ENCODE data around the gene ITIH5.

The ITIH5 gene

GRCh38 chr10:7561216-7561893 lies 105.4 kb downstream of the ITIH5 start:
- H2BK5ac ChIP-seq (ENCODE audit: low read length) = no peak overlapping the region
- no peaks in the 10 kb centered on the region for H3K79me1 ChIP-seq (ENCODE audit: low read depth, low read length)
- H3K27ac ChIP-seq (replicated peaks; ENCODE audit: low read length) = no peak overlapping the region
- no peak for DNase-seq (ENCODE audit: low spot score)
- WGBS, 2 donors (ENCODE audit: extremely low coverage in 2 of 2, insufficient read length in 2 of 2, insufficient replicate concordance in 1 of 2) = no CpG with 5 or more reads among the region's 19 CpGs
- no peak overlapping the region for H2BK12ac ChIP-seq (ENCODE audit: low read length)
- peak overlapping the region; percentile 22 for H2AFZ ChIP-seq (ENCODE audit: low read length)
- H3K14ac ChIP-seq (ENCODE audit: low read length) = no peak overlapping the region
- no peak overlapping the region for H3K4me3 ChIP-seq (ENCODE audit: low read length in 2 of 2)
- no peak overlapping the region for H3K9ac ChIP-seq (ENCODE audit: low read depth, low read length, poor library complexity)
- H3K36me3 ChIP-seq (replicated peaks in 1 of 2; ENCODE audit: control insufficient read depth in 2 of 2, insufficient read depth in 2 of 2, low read length in 2 of 2) = no peaks in the 10 kb centered on the region
- no peak overlapping the region for H3K4ac ChIP-seq (ENCODE audit: low read length)
- H3K4me1 ChIP-seq (ENCODE audit: control insufficient read depth in 2 of 2, insufficient read depth in 1 of 2, low read depth in 1 of 2, low read length in 2 of 2) = peaks cover 0 to 6% of the 10 kb centered on the region in 2 donors
- H4K91ac ChIP-seq (ENCODE audit: low read depth, low read length, poor library complexity) = no peak overlapping the region
- H3K18ac ChIP-seq (ENCODE audit: low read length) = peak overlapping the region; percentile 68
- no peak overlapping the region for H2AK5ac ChIP-seq (ENCODE audit: low read depth, low read length)
- no peak overlapping the region for H2BK15ac ChIP-seq (ENCODE audit: low read length)
- no peaks in the 10 kb centered on the region for H3K27me3 ChIP-seq (ENCODE audit: control insufficient read depth in 3 of 3, insufficient read depth in 3 of 3, low read depth in 1 of 3, low read length in 3 of 3)
- no peak overlapping the region for H4K8ac ChIP-seq (ENCODE audit: low read depth, low read length)
- no peak overlapping the region for H3K23ac ChIP-seq (ENCODE audit: low read depth, low read length, poor library complexity)
- no peak overlapping the region for H3K4me2 ChIP-seq (ENCODE audit: insufficient read depth, low read length, poor library complexity, severe bottlenecking)
- H2BK120ac ChIP-seq (ENCODE audit: low read depth, low read length) = no peak overlapping the region
- H3K9me3 ChIP-seq (replicated peaks in 1 of 2; ENCODE audit: control insufficient read depth in 2 of 2, insufficient read depth in 1 of 2, low read depth in 1 of 2, low read length in 2 of 2) = no peaks in the 10 kb centered on the region

GRCh38 chr10:7560519-7560918 lies 106.2 kb downstream of the ITIH5 start:
- no CpG with 5 or more reads among the region's 4 CpGs for WGBS, 2 donors (ENCODE audit: extremely low coverage in 2 of 2, insufficient read length in 2 of 2, insufficient replicate concordance in 1 of 2)
- H3K4me3 ChIP-seq (ENCODE audit: low read length in 2 of 2) = no peak overlapping the region
- H2BK120ac ChIP-seq (ENCODE audit: low read depth, low read length) = no peak overlapping the region
- H4K91ac ChIP-seq (ENCODE audit: low read depth, low read length, poor library complexity) = no peak overlapping the region
- no peak overlapping the region for H3K18ac ChIP-seq (ENCODE audit: low read length)
- H2BK12ac ChIP-seq (ENCODE audit: low read length) = no peak overlapping the region
- no peak overlapping the region for H3K23ac ChIP-seq (ENCODE audit: low read depth, low read length, poor library complexity)
- no peak overlapping the region for H3K4me2 ChIP-seq (ENCODE audit: insufficient read depth, low read length, poor library complexity, severe bottlenecking)
- no peaks in the 10 kb centered on the region for H3K36me3 ChIP-seq (replicated peaks in 1 of 2; ENCODE audit: control insufficient read depth in 2 of 2, insufficient read depth in 2 of 2, low read length in 2 of 2)
- H3K4me1 ChIP-seq (ENCODE audit: control insufficient read depth in 2 of 2, insufficient read depth in 1 of 2, low read depth in 1 of 2, low read length in 2 of 2) = peaks cover 0 to 6% of the 10 kb centered on the region in 2 donors
- DNase-seq (ENCODE audit: low spot score) = no peak
- no peak overlapping the region for H4K8ac ChIP-seq (ENCODE audit: low read depth, low read length)
- H3K9ac ChIP-seq (ENCODE audit: low read depth, low read length, poor library complexity) = no peak overlapping the region
- no peak overlapping the region for H2AK5ac ChIP-seq (ENCODE audit: low read depth, low read length)
- no peak overlapping the region for H2BK5ac ChIP-seq (ENCODE audit: low read length)
- no peaks in the 10 kb centered on the region for H3K9me3 ChIP-seq (replicated peaks in 1 of 2; ENCODE audit: control insufficient read depth in 2 of 2, insufficient read depth in 1 of 2, low read depth in 1 of 2, low read length in 2 of 2)
- H3K27ac ChIP-seq (replicated peaks; ENCODE audit: low read length) = no peak overlapping the region
- no peak overlapping the region for H2BK15ac ChIP-seq (ENCODE audit: low read length)
- H3K79me1 ChIP-seq (ENCODE audit: low read depth, low read length) = no peaks in the 10 kb centered on the region
- no peak overlapping the region for H3K4ac ChIP-seq (ENCODE audit: low read length)
- H3K14ac ChIP-seq (ENCODE audit: low read length) = no peak overlapping the region
- no peaks in the 10 kb centered on the region for H3K27me3 ChIP-seq (ENCODE audit: control insufficient read depth in 3 of 3, insufficient read depth in 3 of 3, low read depth in 1 of 3, low read length in 3 of 3)
- no peak overlapping the region for H2AFZ ChIP-seq (ENCODE audit: low read length)

- Histone ChIP-seq H3K14ac (ENCODE audit: low read length) (no peak overlapping the region), H3K36me3 (replicated peaks in 1 of 2; ENCODE audit: control insufficient read depth in 2 of 2, insufficient read depth in 2 of 2, low read length in 2 of 2) (no peaks in the 10 kb centered on the region), H3K4ac (ENCODE audit: low read length) (no peak overlapping the region), H3K4me1 (ENCODE audit: control insufficient read depth in 2 of 2, insufficient read depth in 1 of 2, low read depth in 1 of 2, low read length in 2 of 2) (peaks cover 0 to 6% of the 10 kb centered on the region in 2 donors), H3K9ac (ENCODE audit: low read depth, low read length, poor library complexity) (no peak overlapping the region), H2BK120ac (ENCODE audit: low read depth, low read length) (no peak overlapping the region), H3K27ac (replicated peaks; ENCODE audit: low read length) (no peak overlapping the region), H2BK5ac (ENCODE audit: low read length) (no peak overlapping the region), H2BK15ac (ENCODE audit: low read length) (no peak overlapping the region), H2AK5ac (ENCODE audit: low read depth, low read length) (no peak overlapping the region), H2AFZ (ENCODE audit: low read length) (no peak overlapping the region), H3K9me3 (replicated peaks in 1 of 2; ENCODE audit: control insufficient read depth in 2 of 2, insufficient read depth in 1 of 2, low read depth in 1 of 2, low read length in 2 of 2) (no peaks in the 10 kb centered on the region), H3K23ac (ENCODE audit: low read depth, low read length, poor library complexity) (no peak overlapping the region), H3K18ac (ENCODE audit: low read length) (no peak overlapping the region), H4K91ac (ENCODE audit: low read depth, low read length, poor library complexity) (no peak overlapping the region), H3K79me1 (ENCODE audit: low read depth, low read length) (no peaks in the 10 kb centered on the region), H3K4me2 (ENCODE audit: insufficient read depth, low read length, poor library complexity, severe bottlenecking) (no peak overlapping the region), H3K4me3 (ENCODE audit: low read length in 2 of 2) (no peak overlapping the region), H2BK12ac (ENCODE audit: low read length) (no peak overlapping the region), H4K8ac (ENCODE audit: low read depth, low read length) (no peak overlapping the region), H3K27me3 (ENCODE audit: control insufficient read depth in 3 of 3, insufficient read depth in 3 of 3, low read depth in 1 of 3, low read length in 3 of 3) (no peaks in the 10 kb centered on the region)
- no peak for DNase-seq (ENCODE audit: low spot score)
- WGBS, 2 donors (ENCODE audit: extremely low coverage in 2 of 2, insufficient read length in 2 of 2, insufficient replicate concordance in 1 of 2) = no CpG with 5 or more reads among the region's 3 CpGs
Measured at GRCh38 chr10:7559386-7559785, 107.4 kb downstream of the ITIH5 start.

- Histone ChIP-seq H3K79me1 (ENCODE audit: low read depth, low read length) (no peaks in the 10 kb centered on the region), H3K9me3 (replicated peaks in 1 of 2; ENCODE audit: control insufficient read depth in 2 of 2, insufficient read depth in 1 of 2, low read depth in 1 of 2, low read length in 2 of 2) (no peaks in the 10 kb centered on the region), H3K14ac (ENCODE audit: low read length) (no peak overlapping the region), H3K18ac (ENCODE audit: low read length) (no peak overlapping the region), H3K36me3 (replicated peaks in 1 of 2; ENCODE audit: control insufficient read depth in 2 of 2, insufficient read depth in 2 of 2, low read length in 2 of 2) (no peaks in the 10 kb centered on the region), H2AK5ac (ENCODE audit: low read depth, low read length) (no peak overlapping the region), H3K4me1 (ENCODE audit: control insufficient read depth in 2 of 2, insufficient read depth in 1 of 2, low read depth in 1 of 2, low read length in 2 of 2) (peaks cover 0 to 2% of the 10 kb centered on the region in 2 donors), H3K4me3 (ENCODE audit: low read length in 2 of 2) (no peak overlapping the region), H3K23ac (ENCODE audit: low read depth, low read length, poor library complexity) (no peak overlapping the region), H4K91ac (ENCODE audit: low read depth, low read length, poor library complexity) (no peak overlapping the region), H2BK12ac (ENCODE audit: low read length) (no peak overlapping the region), H2BK120ac (ENCODE audit: low read depth, low read length) (no peak overlapping the region), H3K4me2 (ENCODE audit: insufficient read depth, low read length, poor library complexity, severe bottlenecking) (no peak overlapping the region), H3K27ac (replicated peaks; ENCODE audit: low read length) (no peak overlapping the region), H3K4ac (ENCODE audit: low read length) (no peak overlapping the region), H2BK5ac (ENCODE audit: low read length) (no peak overlapping the region), H2AFZ (ENCODE audit: low read length) (no peak overlapping the region), H3K9ac (ENCODE audit: low read depth, low read length, poor library complexity) (no peak overlapping the region), H3K27me3 (ENCODE audit: control insufficient read depth in 3 of 3, insufficient read depth in 3 of 3, low read depth in 1 of 3, low read length in 3 of 3) (peaks cover 0 to 2% (median 0%) of the 10 kb centered on the region in 3 experiments), H4K8ac (ENCODE audit: low read depth, low read length) (no peak overlapping the region), H2BK15ac (ENCODE audit: low read length) (no peak overlapping the region)
- DNase-seq (ENCODE audit: low spot score) = no peak
- no CpG with 5 or more reads among the region's 3 CpGs for WGBS, 2 donors (ENCODE audit: extremely low coverage in 2 of 2, insufficient read length in 2 of 2, insufficient replicate concordance in 1 of 2)
Measured at GRCh38 chr10:7558036-7558435, 108.7 kb downstream of the ITIH5 start.

Measured in neuronal stem cell (in vitro differentiated cells).